Motor neuron (in vitro differentiated cells): Measurements from ENCODE around the gene IQCK. TPM values are rescaled to one million over a fixed set of nuclear protein-coding genes. Genes with fewer than 3 reads are reported as not detected.

Experiments used
- ATAC-seq, 8 experiments: fragments of 200-7000 bp; cut with Tn5 transposase; replicated peaks in 6 of 8; 2 replicates each; pipeline ENCODE4 v1.8.0; 2021; ENCODE audit warnings: mild to moderate bottlenecking in 8 of 8, moderate library complexity in 8 of 8
- H3K27ac ChIP-seq, 2 donors: fragments of 250-450 bp; sonication (Bioruptor Pico); 2 replicates each; pipeline ENCODE4 v1.9.0; 2021; ENCODE audit warnings: antibody characterized with exemption in 2 of 2, mild to moderate bottlenecking in 2 of 2, moderate library complexity in 1 of 2
- H3K4me1 ChIP-seq, 2 donors: fragments of 250-450 bp; sonication (Bioruptor Pico); replicated peaks in 1 of 2; 2 replicates each; pipeline ENCODE4 v1.6.1; 2021; ENCODE audit warnings: antibody characterized with exemption in 2 of 2, mild to moderate bottlenecking in 2 of 2, moderate library complexity in 1 of 2
- H3K4me3 ChIP-seq, 5 donors: fragments of 250-450 bp; sonication (Bioruptor Pico); 2 replicates each; pipeline ENCODE4 v1.9.0; 2021; ENCODE audit warnings: antibody characterized with exemption in 5 of 5, mild to moderate bottlenecking in 5 of 5, moderate library complexity in 4 of 5
- WGBS, 10 experiments: fragments of 450-650 bp; shearing (Covaris generic); methylation state at CpG; one replicate each; pipeline ENCODE4 v1.0.0; 2022; 5-methylcytosine and 5-hydroxymethylcytosine counted together
- in situ Hi-C, 9 experiments: fragments of 400-800 bp; cut with MboI; loops; one replicate each; pipeline ENCODE4 v1.15.0; 2021; ENCODE audit warnings: low sequenced_read_pairs in 9 of 9, low pct_unique_long_range_greater_than_20kb in 2 of 9; ENCODE audit not compliant: unreplicated experiment in 9 of 9
- total RNA-seq, 8 experiments: library from RNA; unstranded; fragments of 300-600 nt; gene quantifications; 2 replicates each; pipeline versions ENCODE4 v1.2.3 to v1.2.4, GENCODE V29; 2022

The IQCK gene
- total RNA-seq, 8 experiments from 2014 or later: 7.0 to 44.1 (median 27.7) TPM

- Histone ChIP-seq H3K27ac (no peak overlapping the region), H3K4me1 (peaks cover 0 to 3% of the 10 kb centered on the region in 2 donors), H3K4me3 (no peak overlapping the region)
- in situ Hi-C loops: loop anchor here in 8 of 9 experiments (10.0 to 25.0 kb wide), 4 partner anchors 187 to 485 kb away; partner anchors contain the start of genes IQCK (in 5 of the 8) and KNOP1 (in 5 of the 8)
- WGBS, 10 experiments: 24 to 62% (median 37%) methylated on average over 2 to 4 of the region's 5 CpGs; no CpG with 5 or more reads in 4 of the 10 experiments
- peak in 1 of 8 experiments; percentile 36 for ATAC-seq
Measured at GRCh38 chr16:19899605-19899955, 181.5 kb downstream of the IQCK start.

- Histone ChIP-seq H3K4me3 (no peak overlapping the region), H3K4me1 (peaks cover 0 to 3% of the 10 kb centered on the region in 2 donors), H3K27ac (no peak overlapping the region)
- 52 to 100% (median 88%) methylated on average over 1 to 4 of the region's 7 CpGs; no CpG with 5 or more reads in 3 of the 10 experiments for WGBS, 10 experiments
- in situ Hi-C loops: loop anchor here in 7 of 9 experiments (10.0 to 25.0 kb wide), 5 partner anchors 386 to 811 kb away; no protein-coding TSS in a partner anchor
- ATAC-seq: no peak
Measured at GRCh38 chr16:19901164-19901563, 183.1 kb downstream of the IQCK start.

GRCh38 chr16:19907161-19907992, 189.3 kb downstream of the IQCK start:
- no peak overlapping the region for H3K27ac ChIP-seq
- in situ Hi-C loops: loop anchor here in 7 of 9 experiments (10.0 to 25.0 kb wide), 5 partner anchors 380 to 805 kb away; no protein-coding TSS in a partner anchor
- ATAC-seq: peak; percentile 93 to 100 (median 96)
- 0 to 71% (median 21%) methylated on average over 1 to 13 of the region's 24 CpGs; no CpG with 5 or more reads in 3 of the 10 experiments for WGBS, 10 experiments
- no peaks in the 10 kb centered on the region for H3K4me1 ChIP-seq
- no peak overlapping the region for H3K4me3 ChIP-seq

Other genes starting within 250 kb of the IQCK start
- gene GDE1, start 196.2 kb upstream of the IQCK start, total RNA-seq: 100 to 1,000 TPM in 2 of 8 experiments, 10 to 100 TPM in 6; 30.2 to 130 (median 48.5) TPM
- gene CCP110, start 194.3 kb upstream of the IQCK start, total RNA-seq: 10 to 100 TPM; 12.8 to 33.7 (median 24.5) TPM
- 10 to 100 TPM; 24.8 to 63.9 (median 42.2) TPM for gene VPS35L, start 162.6 kb upstream of the IQCK start, total RNA-seq
- 10 to 100 TPM; 14.8 to 40.8 (median 24.7) TPM for gene KNOP1, start within 50 bp of the IQCK start, total RNA-seq
- gene GPRC5B, start 166.6 kb downstream of the IQCK start, total RNA-seq: 10 to 100 TPM; 18.4 to 97.5 (median 43.2) TPM